HEK293 (cell line): ENCODE results near the gene NME3.

Source experiments
- CTCF ChIA-PET: fragments of 350-600 bp; formaldehyde crosslinking; extraction: SDS; loops from one replicate; lab custom pipeline; 2021; ENCODE audit warnings: antibody characterized with exemption; lab: Yijun Ruan, JAX
- POLR2A ChIA-PET: fragments of 300-600 bp; formaldehyde crosslinking; extraction: SDS; loops from one replicate; lab custom pipeline; 2020; ENCODE audit warnings: antibody characterized with exemption, inconsistent platforms; lab: Yijun Ruan, JAX
- H3K27ac ChIP-seq: fragments of 200-500 bp; sonication (Bioruptor generic); 2 replicates; pipeline ENCODE4 v1.5.1; 2014; ENCODE audit warnings: low read depth, low read length, control low read depth, inconsistent platforms; ENCODE audit errors: extremely low read depth
- H3K36me3 ChIP-seq, 2 experiments: fragments of 200-500 bp in 1 of 2; sonication (Bioruptor generic) in 1 of 2; 1 replicate in 1 of 2; 2 replicates in 1 of 2; pipeline ENCODE4 v1.5.1; 2014 to 2017; ENCODE audit warnings: inconsistent platforms in 2 of 2, low read length in 2 of 2; ENCODE audit not compliant: control insufficient read depth in 2 of 2, insufficient read depth in 1 of 2
- H3K4me1 ChIP-seq: fragments of 200-500 bp; sonication (Bioruptor generic); 2 replicates; pipeline ENCODE4 v1.5.1; 2014; ENCODE audit warnings: mild to moderate bottlenecking, low read length, inconsistent platforms; ENCODE audit not compliant: control insufficient read depth, insufficient read depth
- H3K4me3 ChIP-seq: 2 replicates; pipeline ENCODE4 v1.5.1; 2011; ENCODE audit warnings: low read depth, mild to moderate bottlenecking, control low read depth, low read length, moderate library complexity
- H3K9me3 ChIP-seq: fragments of 200-500 bp; sonication (Bioruptor generic); 2 replicates; pipeline ENCODE4 v1.5.1; 2014; ENCODE audit warnings: low read depth, low read length, inconsistent platforms; ENCODE audit not compliant: control insufficient read depth, insufficient read depth
- ELK4 ChIP-seq: IDR thresholded peaks from 2 replicates; pipeline ENCODE4 v1.6.1; 2011; ENCODE audit warnings: mild to moderate bottlenecking, low read depth, low read length, borderline replicate concordance
- GLIS1 ChIP-seq: fragments of 450-650 bp; formaldehyde crosslinking; IDR thresholded peaks from 2 replicates; pipeline ENCODE4 v1.5.1; 2016; ENCODE audit warnings: missing biosample characterization, missing genetic modification characterization
- HOXD13 ChIP-seq: sonication (generic); formaldehyde crosslinking; IDR thresholded peaks from 2 replicates; pipeline ENCODE4 v1.8.0; 2022; ENCODE audit warnings: missing genetic modification reagents, borderline replicate concordance
- KLF1 ChIP-seq: fragments of 450-650 bp; formaldehyde crosslinking; IDR thresholded peaks from 2 replicates; pipeline ENCODE4 v1.5.1; 2016; ENCODE audit warnings: missing biosample characterization, missing genetic modification characterization
- KLF17 ChIP-seq: fragments of 450-650 bp; formaldehyde crosslinking; IDR thresholded peaks from 2 replicates; pipeline ENCODE4 v1.5.1; 2016; ENCODE audit warnings: missing biosample characterization, missing genetic modification characterization
- KLF7 ChIP-seq: fragments of 450-650 bp; formaldehyde crosslinking; IDR thresholded peaks from 2 replicates; pipeline ENCODE4 v1.5.1; 2016; ENCODE audit warnings: missing biosample characterization, missing genetic modification characterization, borderline replicate concordance
- KLF8 ChIP-seq: fragments of 450-650 bp; formaldehyde crosslinking; IDR thresholded peaks from 2 replicates; pipeline ENCODE4 v1.5.1; 2016; ENCODE audit warnings: missing biosample characterization, missing genetic modification characterization
- ZBTB17 ChIP-seq: fragments of 450-650 bp; formaldehyde crosslinking; IDR thresholded peaks from 2 replicates; pipeline ENCODE4 v1.5.1; 2016; ENCODE audit warnings: missing biosample characterization, missing genetic modification characterization
- ZBTB26 ChIP-seq: fragments of 450-650 bp; formaldehyde crosslinking; optimal IDR thresholded peaks from 2 replicates; pipeline ENCODE3; 2016; ENCODE audit warnings: missing biosample characterization, mild to moderate bottlenecking, missing genetic modification characterization
- ZBTB6 ChIP-seq: fragments of 450-650 bp; formaldehyde crosslinking; IDR thresholded peaks from 2 replicates; pipeline ENCODE4 v1.5.1; 2017; ENCODE audit warnings: missing biosample characterization, missing genetic modification characterization
- ZFHX2 ChIP-seq: fragments of 450-650 bp; formaldehyde crosslinking; conservative IDR thresholded peaks from 2 replicates; pipeline ENCODE4 v1.5.1; 2016; ENCODE audit warnings: missing biosample characterization, missing genetic modification characterization
- ZNF140 ChIP-seq: fragments of 450-650 bp; formaldehyde crosslinking; IDR thresholded peaks from 2 replicates; pipeline ENCODE4 v1.5.1; 2016; ENCODE audit warnings: missing biosample characterization, missing genetic modification characterization
- ZNF146 ChIP-seq: fragments of 450-650 bp; formaldehyde crosslinking; IDR thresholded peaks from 2 replicates; pipeline ENCODE4 v1.5.1; 2016; ENCODE audit warnings: missing biosample characterization, missing genetic modification characterization
- ZNF24 ChIP-seq: fragments of 450-650 bp; formaldehyde crosslinking; IDR thresholded peaks from 2 replicates; pipeline ENCODE4 v1.5.1; 2016; ENCODE audit warnings: missing biosample characterization, missing genetic modification characterization
- ZNF433 ChIP-seq: fragments of 450-650 bp; formaldehyde crosslinking; IDR thresholded peaks from 2 replicates; pipeline ENCODE4 v1.5.1; 2016; ENCODE audit warnings: missing biosample characterization, missing genetic modification characterization, low read depth
- ZNF449 ChIP-seq: fragments of 450-650 bp; formaldehyde crosslinking; IDR thresholded peaks from 2 replicates; pipeline ENCODE4 v1.5.1; 2017; ENCODE audit warnings: missing biosample characterization, mild to moderate bottlenecking, missing genetic modification characterization, moderate library complexity
- ZNF549 ChIP-seq: fragments of 450-650 bp; IDR thresholded peaks from 2 replicates; pipeline ENCODE4 v1.5.1; 2018; ENCODE audit warnings: missing biosample characterization, missing genetic modification characterization, mild to moderate bottlenecking, inconsistent platforms, moderate library complexity
- ZNF600 ChIP-seq: fragments of 450-650 bp; formaldehyde crosslinking; IDR thresholded peaks from 2 replicates; pipeline ENCODE4 v1.5.1; 2016; ENCODE audit warnings: missing biosample characterization, missing genetic modification characterization
- ZNF624 ChIP-seq: fragments of 450-650 bp; formaldehyde crosslinking; IDR thresholded peaks from 2 replicates; pipeline ENCODE4 v1.5.1; 2017; ENCODE audit warnings: missing biosample characterization, missing genetic modification characterization
- ZNF664 ChIP-seq: fragments of 450-650 bp; formaldehyde crosslinking; IDR thresholded peaks from 2 replicates; pipeline ENCODE4 v1.5.1; 2016; ENCODE audit warnings: missing biosample characterization, missing genetic modification characterization

Gene NME3

GRCh38 chr16:1781254-1781653, 9.9 kb upstream of the NME3 start:
- no peaks in the 10 kb centered on the region for H3K9me3 ChIP-seq
- ChIA-PET CTCF (interaction anchor here (0.7 kb wide), 1 partner anchor 208 kb away, joined by 3 read pairs; no protein-coding TSS in a partner anchor), POLR2A (interaction anchor here (1.8 to 5.2 kb wide), 5 partner anchors 11 to 374 kb away, joined by 14 to 113 read pairs (median 19); partner anchors contain the start of genes EME2, IGFALS, MAPK8IP3 and MRPS34)
- H3K4me1 ChIP-seq = peaks cover 6% of the 10 kb centered on the region
- peak overlapping the region; percentile 87 for H3K27ac ChIP-seq
- TF ChIP-seq ZNF449 (tag by site-specific recombination) = no peak
- peak; percentile 66; the same call in 1 of the 2 replicates for TF ChIP-seq ZBTB6 (tag by site-specific recombination)
- peaks cover 15 to 63% of the 10 kb centered on the region in 2 experiments; a peak in 2 of 3 replicates for H3K36me3 ChIP-seq
- peak overlapping the region; percentile 90 for H3K4me3 ChIP-seq

- Histone ChIP-seq H3K4me1 (peaks cover 6% of the 10 kb centered on the region), H3K36me3 (peaks cover 15 to 63% of the 10 kb centered on the region in 2 experiments; a peak in 2 of 3 replicates), H3K4me3 (no peak overlapping the region), H3K27ac (peak overlapping the region; percentile 87; the same call in 1 of the 2 replicates), H3K9me3 (no peaks in the 10 kb centered on the region)
- POLR2A ChIA-PET = interaction anchor here (1.8 to 5.2 kb wide), 3 partner anchors 10 to 184 kb away, joined by 5 to 113 read pairs (median 41); partner anchors contain the start of genes EME2, FAHD1, HAGH and MRPS34
- CTCF ChIA-PET = interaction anchor here (0.7 kb wide), 1 partner anchor 208 kb away, joined by 3 read pairs; no protein-coding TSS in a partner anchor
- no peak for TF ChIP-seq ZNF140
- TF ChIP-seq KLF1 (tag by site-specific recombination) = no peak
- no peak for TF ChIP-seq ZBTB26 (tag by site-specific recombination)
- TF ChIP-seq ZNF433 = no peak
- TF ChIP-seq KLF17 (tag by site-specific recombination) = no peak
- no peak for TF ChIP-seq ZNF664 (tag by site-specific recombination)
- no peak for TF ChIP-seq ZNF549
- TF ChIP-seq HOXD13 (CRISPR knock-in tag) = no peak
Observed at GRCh38 chr16:1780677-1781072, 9.3 kb upstream of the NME3 start.

GRCh38 chr16:1779741-1780676, 8.7 kb upstream of the NME3 start:
- Histone ChIP-seq H3K9me3 (no peaks in the 10 kb centered on the region), H3K27ac (peak overlapping the region; percentile 53), H3K4me3 (no peak overlapping the region), H3K4me1 (peaks cover 6% of the 10 kb centered on the region), H3K36me3 (peaks cover 15 to 63% of the 10 kb centered on the region in 2 experiments; a peak in 2 of 3 replicates)
- CTCF ChIA-PET = no interaction called here
- POLR2A ChIA-PET = interaction anchor here (1.8 to 5.2 kb wide), 2 partner anchors 10 to 47 kb away, joined by 5 to 113 read pairs; partner anchors contain the start of genes EME2, FAHD1, HAGH and MRPS34
- TF ChIP-seq ZFHX2 (peak; percentile 36; the same call in 1 of the 2 replicates), ELK4 (no peak), ZNF146 (tag by site-specific recombination) (no peak), KLF8 (tag by site-specific recombination) (peak; percentile 14; the same call in 1 of the 2 replicates), KLF1 (tag by site-specific recombination) (peak; percentile 9; the same call in 1 of the 2 replicates), ZNF624 (tag by site-specific recombination) (no peak), ZBTB17 (tag by site-specific recombination) (peak; percentile 21; the same call in 1 of the 2 replicates), GLIS1 (tag by site-specific recombination) (peak; percentile 85), KLF7 (tag by site-specific recombination) (0 out of 2 replicates have a peak, but pooled peaks have one; percentile 17), ZNF600 (tag by site-specific recombination) (peak; percentile 97), ZNF24 (no peak)
